Measurements from ENCODE around the gene MCRIP1. TPM values are rescaled to one million over a fixed set of nuclear protein-coding genes. Genes with fewer than 3 reads are reported as not detected.
A peak's percentile ranks its signal among the peaks of the same experiment; 100 is the strongest.

The MCRIP1 gene
- total and polyA plus RNA-seq, 2 of the 13 experiments (the other 11 are each of a cell fraction or from before 2014, with no cell fraction given) = 79.7 to 84.9 TPM

GRCh38 chr17:81831957-81832607, 1.0 kb downstream of the MCRIP1 start (continued):
- TF ChIP-seq ZNF614 (CRISPR knock-in tag; IDR thresholded peaks at IDR 0.05; ENCODE audit: borderline replicate concordance) = no peak
- no peak for TF ChIP-seq ZNF639 (CRISPR knock-in tag; conservative IDR thresholded peaks at IDR 0.05)
- TF ChIP-seq ATF5 (CRISPR knock-in tag; IDR thresholded peaks at IDR 0.05; ENCODE audit: low read depth) = no peak
- TF ChIP-seq ZNF841 (CRISPR knock-in tag; IDR thresholded peaks at IDR 0.05; ENCODE audit: borderline replicate concordance) = no peak
- no peak for TF ChIP-seq HCFC1 (IDR thresholded peaks at IDR 0.05; ENCODE audit: low read depth, low read length)
- no peak for TF ChIP-seq NKX3-1 (CRISPR knock-in tag; IDR thresholded peaks at IDR 0.05)
- no peak for TF ChIP-seq HMGXB3 (CRISPR knock-in tag; IDR thresholded peaks at IDR 0.05; ENCODE audit: borderline replicate concordance)
- TF ChIP-seq TBP (CRISPR knock-in tag; IDR thresholded peaks at IDR 0.05) = no peak
- no peak for TF ChIP-seq ZNF260 (CRISPR knock-in tag; IDR thresholded peaks at IDR 0.05; ENCODE audit: borderline replicate concordance, low read depth)
- TF ChIP-seq HMGXB4 (CRISPR knock-in tag; IDR thresholded peaks at IDR 0.05; ENCODE audit: borderline replicate concordance in 1 of 2, low read depth in 1 of 2) = peak in 1 of 2 experiments; percentile 18; a peak in 1 of 4 replicates
- no peak for TF ChIP-seq ZNF441 (CRISPR knock-in tag; IDR thresholded peaks at IDR 0.05; ENCODE audit: borderline replicate concordance)
- no peak for TF ChIP-seq ZNF773 (CRISPR knock-in tag; IDR thresholded peaks at IDR 0.05; ENCODE audit: borderline replicate concordance)
- TF ChIP-seq ZNF607 (CRISPR knock-in tag; IDR thresholded peaks at IDR 0.05; ENCODE audit: borderline replicate concordance) = no peak
- peak; percentile 67; the same call in 1 of the 2 replicates for TF ChIP-seq SAP130 (CRISPR knock-in tag; IDR thresholded peaks at IDR 0.05; ENCODE audit: low read depth)
- 0 out of 2 replicates have a peak, but pooled peaks have one; percentile 61 for TF ChIP-seq ZNF253 (CRISPR knock-in tag; IDR thresholded peaks at IDR 0.05; ENCODE audit: borderline replicate concordance)
- no peak for TF ChIP-seq IRX3 (CRISPR knock-in tag; IDR thresholded peaks at IDR 0.05; ENCODE audit: borderline replicate concordance, low read depth)
- no peak for TF ChIP-seq KAT8 (CRISPR knock-in tag; IDR thresholded peaks at IDR 0.05)
- TF ChIP-seq ZKSCAN1 (IDR thresholded peaks at IDR 0.05; ENCODE audit: low read length) = no peak
- TF ChIP-seq ZBTB33 (CRISPR knock-in tag; IDR thresholded peaks at IDR 0.05) = peak; percentile 31; the same call in 1 of the 2 replicates
